ENCODE results near the gene HIGD2A.

Gene HIGD2A

GRCh38 chr5:176438959-176439757 is 50.6 kb downstream of the HIGD2A start:
- Histone ChIP-seq H3K4me3 (no peak overlapping the region), H3K27ac (no peak overlapping the region)

All from skin epidermis (tissue), 12 donors.